ENCODE measurements around the gene ZNF593.

Gene ZNF593

GRCh38 chr1:26181586-26182382, 12.1 kb downstream of the ZNF593 start:
- H3K27me3 ChIP-seq (ENCODE audit: control insufficient read depth, insufficient read depth, low read length): no peaks in the 10 kb centered on the region
- peaks cover 7% of the 10 kb centered on the region for H3K36me3 ChIP-seq (ENCODE audit: control insufficient read depth, insufficient read depth, low read length)
- no peaks in the 10 kb centered on the region for H3K9me3 ChIP-seq (ENCODE audit: control insufficient read depth, insufficient read depth, low read length)
- no peak overlapping the region for H3K4me3 ChIP-seq (ENCODE audit: low read depth, low read length)
- H3K9ac ChIP-seq (ENCODE audit: low read depth, low read length): peak overlapping the region; percentile 12
- H3K4me1 ChIP-seq (ENCODE audit: control insufficient read depth, insufficient read depth, low read length): peaks cover 2% of the 10 kb centered on the region

GRCh38 chr1:26182383-26182696, 12.6 kb downstream of the ZNF593 start:
- peaks cover 7% of the 10 kb centered on the region for H3K36me3 ChIP-seq (ENCODE audit: control insufficient read depth, insufficient read depth, low read length)
- no peaks in the 10 kb centered on the region for H3K27me3 ChIP-seq (ENCODE audit: control insufficient read depth, insufficient read depth, low read length)
- H3K4me1 ChIP-seq (ENCODE audit: control insufficient read depth, insufficient read depth, low read length): no peaks in the 10 kb centered on the region
- H3K9me3 ChIP-seq (ENCODE audit: control insufficient read depth, insufficient read depth, low read length): no peaks in the 10 kb centered on the region
- H3K9ac ChIP-seq (ENCODE audit: low read depth, low read length): peak overlapping the region; percentile 12
- no peak overlapping the region for H3K4me3 ChIP-seq (ENCODE audit: low read depth, low read length)

GRCh38 chr1:26184086-26184485, 14.4 kb downstream of the ZNF593 start:
- H3K36me3 ChIP-seq (ENCODE audit: control insufficient read depth, insufficient read depth, low read length): peaks cover 13% of the 10 kb centered on the region
- no peaks in the 10 kb centered on the region for H3K9me3 ChIP-seq (ENCODE audit: control insufficient read depth, insufficient read depth, low read length)
- H3K9ac ChIP-seq (ENCODE audit: low read depth, low read length): no peak overlapping the region
- no peaks in the 10 kb centered on the region for H3K4me1 ChIP-seq (ENCODE audit: control insufficient read depth, insufficient read depth, low read length)
- no peak overlapping the region for H3K4me3 ChIP-seq (ENCODE audit: low read depth, low read length)
- H3K27me3 ChIP-seq (ENCODE audit: control insufficient read depth, insufficient read depth, low read length): no peaks in the 10 kb centered on the region

GRCh38 chr1:26184883-26185282, 15.2 kb downstream of the ZNF593 start:
- no peaks in the 10 kb centered on the region for H3K9me3 ChIP-seq (ENCODE audit: control insufficient read depth, insufficient read depth, low read length)

GRCh38 chr1:26187882-26188281, 18.2 kb downstream of the ZNF593 start:
- Histone ChIP-seq H3K9ac (ENCODE audit: low read depth, low read length) (no peak overlapping the region), H3K36me3 (ENCODE audit: control insufficient read depth, insufficient read depth, low read length) (peaks cover 12% of the 10 kb centered on the region), H3K4me1 (ENCODE audit: control insufficient read depth, insufficient read depth, low read length) (peaks cover 4% of the 10 kb centered on the region), H3K27me3 (ENCODE audit: control insufficient read depth, insufficient read depth, low read length) (no peaks in the 10 kb centered on the region), H3K4me3 (ENCODE audit: low read depth, low read length) (no peak overlapping the region), H3K9me3 (ENCODE audit: control insufficient read depth, insufficient read depth, low read length) (no peaks in the 10 kb centered on the region)

More at GRCh38 chr1:26184883-26185282, 15.2 kb downstream of the ZNF593 start:
- no peak overlapping the region for H3K9ac ChIP-seq (ENCODE audit: low read depth, low read length)
- peaks cover under 1% of the 10 kb centered on the region for H3K4me1 ChIP-seq (ENCODE audit: control insufficient read depth, insufficient read depth, low read length)
- peaks cover 16% of the 10 kb centered on the region for H3K36me3 ChIP-seq (ENCODE audit: control insufficient read depth, insufficient read depth, low read length)
- H3K27me3 ChIP-seq (ENCODE audit: control insufficient read depth, insufficient read depth, low read length): no peaks in the 10 kb centered on the region
- no peak overlapping the region for H3K4me3 ChIP-seq (ENCODE audit: low read depth, low read length)

- no peak overlapping the region for H3K9ac ChIP-seq (ENCODE audit: low read depth, low read length)
- peaks cover 4% of the 10 kb centered on the region for H3K4me1 ChIP-seq (ENCODE audit: control insufficient read depth, insufficient read depth, low read length)
- H3K9me3 ChIP-seq (ENCODE audit: control insufficient read depth, insufficient read depth, low read length): no peaks in the 10 kb centered on the region
- H3K36me3 ChIP-seq (ENCODE audit: control insufficient read depth, insufficient read depth, low read length): peaks cover 12% of the 10 kb centered on the region
- no peaks in the 10 kb centered on the region for H3K27me3 ChIP-seq (ENCODE audit: control insufficient read depth, insufficient read depth, low read length)
- H3K4me3 ChIP-seq (ENCODE audit: low read depth, low read length): no peak overlapping the region
Observed at GRCh38 chr1:26188477-26188876, 18.8 kb downstream of the ZNF593 start.

- peaks cover 4% of the 10 kb centered on the region for H3K4me1 ChIP-seq (ENCODE audit: control insufficient read depth, insufficient read depth, low read length)
- H3K9me3 ChIP-seq (ENCODE audit: control insufficient read depth, insufficient read depth, low read length): no peaks in the 10 kb centered on the region
- H3K27me3 ChIP-seq (ENCODE audit: control insufficient read depth, insufficient read depth, low read length): no peaks in the 10 kb centered on the region
- H3K4me3 ChIP-seq (ENCODE audit: low read depth, low read length): no peak overlapping the region
- no peak overlapping the region for H3K9ac ChIP-seq (ENCODE audit: low read depth, low read length)
- H3K36me3 ChIP-seq (ENCODE audit: control insufficient read depth, insufficient read depth, low read length): peaks cover 12% of the 10 kb centered on the region
Observed at GRCh38 chr1:26189331-26189730, 19.6 kb downstream of the ZNF593 start.

GRCh38 chr1:26189751-26190275, 20.1 kb downstream of the ZNF593 start:
- H3K9ac ChIP-seq (ENCODE audit: low read depth, low read length): no peak overlapping the region

GRCh38 chr1:26190373-26190987, 20.8 kb downstream of the ZNF593 start, which contains the start of gene CATSPER4:
Gene CATSPER4, plus strand, starts transcription at chr1:26190602. Its CDS starts 26 bp downstream, at chr1:26190628.
- Histone ChIP-seq H3K9ac (ENCODE audit: low read depth, low read length) (no peak within 1 kb of the TSS), H3K9me3 (ENCODE audit: control insufficient read depth, insufficient read depth, low read length) (no peaks in the 10 kb centered on the region), H3K4me3 (ENCODE audit: low read depth, low read length) (peak within 1 kb of the TSS; percentile 2), H3K4me1 (ENCODE audit: control insufficient read depth, insufficient read depth, low read length) (peaks cover 4% of the 10 kb centered on the region), H3K27me3 (ENCODE audit: control insufficient read depth, insufficient read depth, low read length) (no peaks in the 10 kb centered on the region), H3K36me3 (ENCODE audit: control insufficient read depth, insufficient read depth, low read length) (peaks cover 9% of the 10 kb centered on the region)

More at GRCh38 chr1:26189751-26190275, 20.1 kb downstream of the ZNF593 start:
- Histone ChIP-seq H3K9me3 (ENCODE audit: control insufficient read depth, insufficient read depth, low read length) (no peaks in the 10 kb centered on the region), H3K4me1 (ENCODE audit: control insufficient read depth, insufficient read depth, low read length) (peaks cover 4% of the 10 kb centered on the region), H3K27me3 (ENCODE audit: control insufficient read depth, insufficient read depth, low read length) (no peaks in the 10 kb centered on the region), H3K36me3 (ENCODE audit: control insufficient read depth, insufficient read depth, low read length) (peaks cover 11% of the 10 kb centered on the region), H3K4me3 (ENCODE audit: low read depth, low read length) (no peak overlapping the region)

GRCh38 chr1:26191739-26192138, 22.0 kb downstream of the ZNF593 start:
- no peaks in the 10 kb centered on the region for H3K9me3 ChIP-seq (ENCODE audit: control insufficient read depth, insufficient read depth, low read length)
- peaks cover 9% of the 10 kb centered on the region for H3K36me3 ChIP-seq (ENCODE audit: control insufficient read depth, insufficient read depth, low read length)
- no peak overlapping the region for H3K9ac ChIP-seq (ENCODE audit: low read depth, low read length)
- H3K4me3 ChIP-seq (ENCODE audit: low read depth, low read length): no peak overlapping the region
- H3K4me1 ChIP-seq (ENCODE audit: control insufficient read depth, insufficient read depth, low read length): peaks cover 4% of the 10 kb centered on the region
- H3K27me3 ChIP-seq (ENCODE audit: control insufficient read depth, insufficient read depth, low read length): no peaks in the 10 kb centered on the region

GRCh38 chr1:26195805-26196204, 26.1 kb downstream of the ZNF593 start:
- Histone ChIP-seq H3K4me3 (ENCODE audit: low read depth, low read length) (no peak overlapping the region), H3K27me3 (ENCODE audit: control insufficient read depth, insufficient read depth, low read length) (no peaks in the 10 kb centered on the region), H3K9me3 (ENCODE audit: control insufficient read depth, insufficient read depth, low read length) (no peaks in the 10 kb centered on the region), H3K4me1 (ENCODE audit: control insufficient read depth, insufficient read depth, low read length) (peaks cover 3% of the 10 kb centered on the region), H3K9ac (ENCODE audit: low read depth, low read length) (no peak overlapping the region), H3K36me3 (ENCODE audit: control insufficient read depth, insufficient read depth, low read length) (no peaks in the 10 kb centered on the region)

GRCh38 chr1:26197301-26197700, 27.6 kb downstream of the ZNF593 start:
- H3K4me1 ChIP-seq (ENCODE audit: control insufficient read depth, insufficient read depth, low read length): peaks cover 3% of the 10 kb centered on the region
- H3K4me3 ChIP-seq (ENCODE audit: low read depth, low read length): no peak overlapping the region
- H3K27me3 ChIP-seq (ENCODE audit: control insufficient read depth, insufficient read depth, low read length): no peaks in the 10 kb centered on the region
- H3K36me3 ChIP-seq (ENCODE audit: control insufficient read depth, insufficient read depth, low read length): no peaks in the 10 kb centered on the region
- H3K9me3 ChIP-seq (ENCODE audit: control insufficient read depth, insufficient read depth, low read length): no peaks in the 10 kb centered on the region
- H3K9ac ChIP-seq (ENCODE audit: low read depth, low read length): no peak overlapping the region

Measured in iPS-15b (cell line).